HepG2 (cell line): ENCODE data around the gene HSD11B2. TPM values are rescaled to one million over a fixed set of nuclear protein-coding genes. Genes with fewer than 3 reads are reported as not detected.

Experiments
- ATF2 ChIP-seq: sonication (generic); formaldehyde crosslinking; IDR thresholded peaks from 2 replicates; pipeline ENCODE4 v1.4.0; 2020; ENCODE audit warnings: missing genetic modification reagents
- CHD2 ChIP-seq: IDR thresholded peaks from 2 replicates; pipeline ENCODE4 v1.6.1; 2011; ENCODE audit warnings: low read depth, low read length, improper control_type of control experiment
- EZH2 ChIP-seq: conservative IDR thresholded peaks from 2 replicates; pipeline ENCODE4 v1.6.1; 2012; ENCODE audit warnings: mild to moderate bottlenecking, low read depth, low read length, moderate library complexity
- FOSL2 ChIP-seq: sonication (generic); formaldehyde crosslinking; IDR thresholded peaks from 2 replicates; pipeline ENCODE4 v1.4.0; 2020; ENCODE audit warnings: missing genetic modification reagents
- GLI4 ChIP-seq: sonication (generic); formaldehyde crosslinking; IDR thresholded peaks from 2 replicates; pipeline ENCODE4 v1.5.1; 2020; ENCODE audit warnings: missing genetic modification reagents, mild to moderate bottlenecking, moderate library complexity, borderline replicate concordance
- GPBP1L1 ChIP-seq: sonication (generic); formaldehyde crosslinking; IDR thresholded peaks from 2 replicates; pipeline ENCODE4 v1.5.0; 2020; ENCODE audit warnings: mild to moderate bottlenecking, missing genetic modification reagents
- JDP2 ChIP-seq: sonication (generic); formaldehyde crosslinking; IDR thresholded peaks from 2 replicates; pipeline ENCODE4 v1.8.1; 2022; ENCODE audit warnings: missing genetic modification reagents, borderline replicate concordance
- LRRFIP1 ChIP-seq: sonication (generic); formaldehyde crosslinking; conservative IDR thresholded peaks from 2 replicates; pipeline ENCODE4 v1.4.0; 2020; ENCODE audit warnings: missing genetic modification reagents
- NCOA1 ChIP-seq: sonication (generic); formaldehyde crosslinking; IDR thresholded peaks from 2 replicates; pipeline ENCODE4 v1.9.0; 2021; ENCODE audit warnings: missing genetic modification reagents
- NCOA2 ChIP-seq: sonication (generic); formaldehyde crosslinking; IDR thresholded peaks from 2 replicates; pipeline ENCODE4 v1.8.0; 2022; ENCODE audit warnings: inconsistent platforms
- NFE2 ChIP-seq: sonication (generic); formaldehyde crosslinking; IDR thresholded peaks from 2 replicates; pipeline ENCODE4 v1.4.0; 2020; ENCODE audit warnings: missing genetic modification reagents
- NFE2L2 ChIP-seq: fragments of 150-350 bp; IDR thresholded peaks from 2 replicates; pipeline ENCODE4 v1.6.1; 2014; ENCODE audit warnings: low read length
- SIX1 ChIP-seq: sonication (generic); formaldehyde crosslinking; IDR thresholded peaks from 2 replicates; pipeline ENCODE4 v1.4.0; 2020; ENCODE audit warnings: missing genetic modification reagents, borderline replicate concordance
- SP5 ChIP-seq: IDR thresholded peaks from 2 replicates; pipeline ENCODE4 v1.6.1; 2016; ENCODE audit warnings: low read depth, borderline replicate concordance
- TOPORS ChIP-seq: sonication (generic); formaldehyde crosslinking; IDR thresholded peaks from 2 replicates; pipeline ENCODE4 v1.8.0; 2023; ENCODE audit warnings: mild to moderate bottlenecking, missing genetic modification reagents
- YEATS2 ChIP-seq: sonication (generic); formaldehyde crosslinking; IDR thresholded peaks from 2 replicates; pipeline ENCODE4 v1.4.0; 2020; ENCODE audit warnings: missing genetic modification reagents, borderline replicate concordance
- ZMYM2 ChIP-seq: sonication (generic); formaldehyde crosslinking; IDR thresholded peaks from 2 replicates; pipeline ENCODE4 v1.8.0; 2022; ENCODE audit warnings: mild to moderate bottlenecking, missing genetic modification reagents
- ZNF234 ChIP-seq: sonication (generic); formaldehyde crosslinking; conservative IDR thresholded peaks from 2 replicates; pipeline ENCODE4 v1.5.1; 2020; ENCODE audit warnings: mild to moderate bottlenecking, missing genetic modification reagents
- ZNF235 ChIP-seq: sonication (generic); formaldehyde crosslinking; IDR thresholded peaks from 2 replicates; pipeline ENCODE4 v1.8.1; 2023; ENCODE audit warnings: mild to moderate bottlenecking, missing genetic modification reagents, borderline replicate concordance
- ZNF280B ChIP-seq: sonication (generic); formaldehyde crosslinking; IDR thresholded peaks from 2 replicates; pipeline ENCODE4 v1.5.0; 2020; ENCODE audit warnings: missing genetic modification reagents, mild to moderate bottlenecking, borderline replicate concordance
- ZNF430 ChIP-seq: sonication (generic); formaldehyde crosslinking; IDR thresholded peaks from 2 replicates; pipeline ENCODE4 v1.9.0; 2021; ENCODE audit warnings: mild to moderate bottlenecking, missing genetic modification reagents
- ZNF616 ChIP-seq: sonication (generic); formaldehyde crosslinking; IDR thresholded peaks from 2 replicates; pipeline ENCODE4 v1.5.0; 2020; ENCODE audit warnings: low read depth, mild to moderate bottlenecking, missing genetic modification reagents
- ZNF75D ChIP-seq: sonication (generic); formaldehyde crosslinking; IDR thresholded peaks from 2 replicates; pipeline ENCODE4 v1.8.1; 2023; ENCODE audit warnings: missing genetic modification reagents, mild to moderate bottlenecking, borderline replicate concordance
- ZNF816 ChIP-seq: sonication (generic); formaldehyde crosslinking; IDR thresholded peaks from 2 replicates; pipeline ENCODE4 v1.8.0; 2022; ENCODE audit warnings: missing genetic modification reagents, mild to moderate bottlenecking, borderline replicate concordance
- polyA plus RNA-seq, 8 experiments: library from polyadenylated mRNA; depleted of rRNA in 3 of 8; stranded (reverse) in 7 of 8; unstranded in 1 of 8; fragments of >200 nt; fragmentation: Illumina TruSeq in 4 of 8; extraction: Trizol in 4 of 8; gene quantifications; 2 replicates each; pipeline versions ENCODE4 v1.2.1 to v1.2.3, GENCODE V29; 2011 to 2016; ENCODE audit warnings: low read depth in 4 of 8, missing spikeins in 1 of 8, mixed read lengths in 1 of 8; ENCODE audit not compliant: insufficient read depth in 1 of 8
- total RNA-seq, 5 experiments: library from RNA; depleted of rRNA; stranded (reverse); fragments of >200 nt; fragmentation: Illumina TruSeq; extraction: Trizol; gene quantifications; 2 replicates each; pipeline ENCODE4 v1.2.3, GENCODE V29; 2016; ENCODE audit warnings: low read depth in 1 of 5

Gene HSD11B2
- total and polyA plus RNA-seq, 2 of the 13 experiments (the other 11 are each of a cell fraction or from before 2014, with no cell fraction given): 8.9 to 13.6 TPM

GRCh38 chr16:67445913-67446907 lies 15.3 kb downstream of the HSD11B2 start (continued):
- TF ChIP-seq GLI4 (CRISPR knock-in tag): no peak
- no peak for TF ChIP-seq FOSL2 (CRISPR knock-in tag)
- no peak for TF ChIP-seq TOPORS (CRISPR knock-in tag)
- no peak for TF ChIP-seq ZNF816 (CRISPR knock-in tag)
- TF ChIP-seq ZNF234 (CRISPR knock-in tag): no peak
- no peak for TF ChIP-seq NFE2
- no peak for TF ChIP-seq ZNF280B
- TF ChIP-seq ZNF430: no peak
- TF ChIP-seq NCOA1 (CRISPR knock-in tag): peak; percentile 99
- no peak for TF ChIP-seq ZNF75D (CRISPR knock-in tag)
- no peak for TF ChIP-seq CHD2
- no peak for TF ChIP-seq YEATS2 (CRISPR knock-in tag)
- TF ChIP-seq EZH2: no peak
- no peak for TF ChIP-seq ZMYM2 (CRISPR knock-in tag)
- TF ChIP-seq JDP2 (CRISPR knock-in tag): no peak
- TF ChIP-seq NFE2L2: no peak
- TF ChIP-seq NCOA2 (CRISPR knock-in tag): peak; percentile 78
- no peak for TF ChIP-seq GPBP1L1 (CRISPR knock-in tag)
- 0 out of 2 replicates have a peak, but pooled peaks have one; percentile 49 for TF ChIP-seq ATF2
- TF ChIP-seq LRRFIP1 (CRISPR knock-in tag): no peak
- TF ChIP-seq SIX1: 0 out of 2 replicates have a peak, but pooled peaks have one; percentile 26
- TF ChIP-seq SP5 (CRISPR knock-in tag): peak; percentile 91
- no peak for TF ChIP-seq ZNF616 (CRISPR knock-in tag)
- peak; percentile 80; the same call in 1 of the 2 replicates for TF ChIP-seq ZNF235 (CRISPR knock-in tag)
